IPS-20b (cell line): ENCODE measurements around the gene SHANK2.
"Not testable (repeated sequence)": the region's sequence is repeated elsewhere in the genome, so short reads cannot be mapped to it uniquely, and the experiment has no call there.

Source experiments
- H3K27ac ChIP-seq: one replicate; pipeline ENCODE4 v1.5.1; 2013; ENCODE audit warnings: low read length
- H3K27me3 ChIP-seq: 2 replicates; pipeline ENCODE4 v1.6.1; 2013; ENCODE audit warnings: mild to moderate bottlenecking, low read length, inconsistent platforms; ENCODE audit not compliant: insufficient read depth
- H3K36me3 ChIP-seq: 2 replicates; pipeline ENCODE4 v1.6.1; 2013; ENCODE audit warnings: low read depth, mild to moderate bottlenecking, inconsistent platforms, low read length, moderate library complexity; ENCODE audit not compliant: insufficient read depth
- H3K4me1 ChIP-seq: 2 replicates; pipeline ENCODE4 v1.6.1; 2013; ENCODE audit warnings: mild to moderate bottlenecking, control low read depth, inconsistent platforms, low read length, moderate library complexity; ENCODE audit not compliant: insufficient read depth
- H3K4me3 ChIP-seq: 2 replicates; pipeline ENCODE4 v1.5.1; 2013; ENCODE audit warnings: mild to moderate bottlenecking, low read length, inconsistent platforms
- H3K9ac ChIP-seq: 2 replicates; pipeline ENCODE4 v1.6.1; 2013; ENCODE audit warnings: low read depth, mild to moderate bottlenecking, inconsistent platforms, low read length, moderate library complexity
- H3K9me3 ChIP-seq: 2 replicates; pipeline ENCODE4 v1.6.1; 2013; ENCODE audit warnings: mild to moderate bottlenecking, low read depth, low read length, inconsistent platforms; ENCODE audit not compliant: insufficient read depth

The SHANK2 gene

GRCh38 chr11:71240061-71240690 lies 12.2 kb downstream of the SHANK2 start:
- H3K4me1 ChIP-seq: peaks cover 24% of the 10 kb centered on the region
- H3K9ac ChIP-seq: no peak overlapping the region

GRCh38 chr11:71239581-71239980 lies 12.8 kb downstream of the SHANK2 start:
- Histone ChIP-seq H3K9me3 (no peaks in the 10 kb centered on the region), H3K4me3 (no peak overlapping the region), H3K4me1 (peaks cover 21% of the 10 kb centered on the region), H3K36me3 (peaks cover 24% of the 10 kb centered on the region; the same call in 1 of the 2 replicates), H3K27me3 (no peaks in the 10 kb centered on the region), H3K9ac (no peak overlapping the region), H3K27ac (no peak overlapping the region)

More at GRCh38 chr11:71240061-71240690, 12.2 kb downstream of the SHANK2 start:
- Histone ChIP-seq H3K9me3 (no peaks in the 10 kb centered on the region), H3K27me3 (no peaks in the 10 kb centered on the region), H3K4me3 (no peak overlapping the region), H3K27ac (no peak overlapping the region), H3K36me3 (peaks cover 24% of the 10 kb centered on the region; the same call in 1 of the 2 replicates)

- H3K27me3 ChIP-seq: no peaks in the 10 kb centered on the region
- peaks cover 24% of the 10 kb centered on the region; the same call in 1 of the 2 replicates for H3K36me3 ChIP-seq
- H3K4me1 ChIP-seq: peaks cover 15% of the 10 kb centered on the region; the same call in 1 of the 2 replicates
- H3K9ac ChIP-seq: no peak overlapping the region
- H3K9me3 ChIP-seq: no peaks in the 10 kb centered on the region
- no peak overlapping the region for H3K27ac ChIP-seq
- H3K4me3 ChIP-seq: no peak overlapping the region
Observed at GRCh38 chr11:71238941-71239340, 13.4 kb downstream of the SHANK2 start.

GRCh38 chr11:71238285-71238875 lies 14.0 kb downstream of the SHANK2 start:
- no peak overlapping the region for H3K4me3 ChIP-seq
- H3K4me1 ChIP-seq: peaks cover 12% of the 10 kb centered on the region; the same call in 1 of the 2 replicates
- H3K27ac ChIP-seq: no peak overlapping the region
- peaks cover 24% of the 10 kb centered on the region; the same call in 1 of the 2 replicates for H3K36me3 ChIP-seq
- H3K27me3 ChIP-seq: no peaks in the 10 kb centered on the region
- H3K9me3 ChIP-seq: no peaks in the 10 kb centered on the region
- no peak overlapping the region for H3K9ac ChIP-seq

- H3K4me1 ChIP-seq: peaks cover 9% of the 10 kb centered on the region; the same call in 1 of the 2 replicates
Observed at GRCh38 chr11:71237853-71238252, 14.5 kb downstream of the SHANK2 start.

GRCh38 chr11:71236836-71237475 lies 15.4 kb downstream of the SHANK2 start:
- H3K27ac ChIP-seq: no peak overlapping the region
- no peaks in the 10 kb centered on the region for H3K27me3 ChIP-seq
- H3K9ac ChIP-seq: no peak overlapping the region
- H3K4me3 ChIP-seq: no peak overlapping the region
- H3K9me3 ChIP-seq: no peaks in the 10 kb centered on the region
- H3K36me3 ChIP-seq: peaks cover 24% of the 10 kb centered on the region; the same call in 1 of the 2 replicates
- peaks cover 6% of the 10 kb centered on the region; the same call in 1 of the 2 replicates for H3K4me1 ChIP-seq

More at GRCh38 chr11:71237853-71238252, 14.5 kb downstream of the SHANK2 start:
- peaks cover 24% of the 10 kb centered on the region; the same call in 1 of the 2 replicates for H3K36me3 ChIP-seq
- no peaks in the 10 kb centered on the region for H3K9me3 ChIP-seq
- H3K9ac ChIP-seq: no peak overlapping the region
- H3K4me3 ChIP-seq: no peak overlapping the region
- H3K27me3 ChIP-seq: no peaks in the 10 kb centered on the region
- no peak overlapping the region for H3K27ac ChIP-seq

GRCh38 chr11:71235719-71236118 lies 16.7 kb downstream of the SHANK2 start:
- Histone ChIP-seq H3K4me1 (no peaks in the 10 kb centered on the region; the same call in 1 of the 2 replicates), H3K9ac (no peak overlapping the region), H3K27ac (no peak overlapping the region), H3K4me3 (no peak overlapping the region), H3K9me3 (no peaks in the 10 kb centered on the region), H3K27me3 (no peaks in the 10 kb centered on the region), H3K36me3 (peaks cover 24% of the 10 kb centered on the region; the same call in 1 of the 2 replicates)

- not testable (repeated sequence) for H3K4me1 ChIP-seq, H3K27ac ChIP-seq, H3K9ac ChIP-seq, H3K9me3 ChIP-seq, H3K4me3 ChIP-seq, H3K27me3 ChIP-seq
- H3K36me3 ChIP-seq: peaks cover 10% of the 10 kb centered on the region; the same call in 1 of the 2 replicates
Observed at GRCh38 chr11:71233896-71234852, 18.2 kb downstream of the SHANK2 start.

- no peaks in the 10 kb centered on the region for H3K27me3 ChIP-seq
- no peaks in the 10 kb centered on the region for H3K36me3 ChIP-seq
- no peaks in the 10 kb centered on the region for H3K4me1 ChIP-seq
- no peak overlapping the region for H3K27ac ChIP-seq
- no peak overlapping the region for H3K9ac ChIP-seq
- no peak overlapping the region for H3K4me3 ChIP-seq
- peaks cover 6% of the 10 kb centered on the region; the same call in 1 of the 2 replicates for H3K9me3 ChIP-seq
Observed at GRCh38 chr11:71232364-71232763, 20.0 kb downstream of the SHANK2 start.

- Histone ChIP-seq H3K4me1 (no peaks in the 10 kb centered on the region), H3K9me3 (peaks cover 12% of the 10 kb centered on the region; the same call in 1 of the 2 replicates)
Observed at GRCh38 chr11:71228961-71229360, 23.4 kb downstream of the SHANK2 start.

More at GRCh38 chr11:71228961-71229360, 23.4 kb downstream of the SHANK2 start:
- Histone ChIP-seq H3K27me3 (no peaks in the 10 kb centered on the region), H3K4me3 (no peak overlapping the region), H3K9ac (no peak overlapping the region), H3K36me3 (peaks cover 5% of the 10 kb centered on the region; the same call in 1 of the 2 replicates), H3K27ac (no peak overlapping the region)
